BJ (cell line): Measurements from ENCODE around the gene ANXA1. TPM values are rescaled to one million over a fixed set of nuclear protein-coding genes. Genes with fewer than 3 reads are reported as not detected.
"Not testable (repeated sequence)": the region's sequence is repeated elsewhere in the genome, so short reads cannot be mapped to it uniquely, and the experiment has no call there.

Source experiments
- CTCF ChIA-PET: fragments of 350-600 bp; formaldehyde crosslinking; extraction: SDS; loops from one replicate; lab custom pipeline; 2021; ENCODE audit warnings: antibody characterized with exemption, inconsistent platforms; lab: Yijun Ruan, JAX
- POLR2A ChIA-PET: fragments of 300-600 bp; sonication (Branson Sonifier 250); formaldehyde crosslinking; extraction: SDS; loops from one replicate; lab custom pipeline; 2021; ENCODE audit warnings: antibody characterized with exemption; lab: Charles Lee
- DNase-seq: peaks from one replicate; pipeline ENCODE4 v3.0.0-alpha.2; 2011; ENCODE audit warnings: low read depth
- H3K27me3 ChIP-seq: 2 replicates; pipeline ENCODE4 v1.6.0; 2011; ENCODE audit warnings: low read length; ENCODE audit not compliant: control insufficient read depth, insufficient read depth
- H3K36me3 ChIP-seq: 2 replicates; pipeline ENCODE4 v1.5.1; 2011; ENCODE audit warnings: low read length; ENCODE audit not compliant: control insufficient read depth, insufficient read depth
- H3K4me3 ChIP-seq: 2 replicates; pipeline ENCODE4 v1.5.1; 2011; ENCODE audit warnings: low read depth, mild to moderate bottlenecking, control low read depth, low read length
- polyA minus RNA-seq: library from RNA; depleted of rRNA, polyadenylated mRNA; stranded (reverse); fragments of >200 nt; gene quantifications from 2 replicates; pipeline ENCODE4 v1.2.3, GENCODE V29; 2011; rRNA and poly(A)+ RNA removed
- polyA plus RNA-seq: library from polyadenylated mRNA; depleted of rRNA; stranded (reverse); fragments of >200 nt; gene quantifications from 2 replicates; pipeline ENCODE4 v1.2.3, GENCODE V29; 2011; rRNA removed
- TF ChIP-seq, protein P1 (sequence below): IDR thresholded peaks from 2 replicates; pipeline ENCODE4 v1.5.1; 2011; ENCODE audit warnings: low read depth, mild to moderate bottlenecking, control low read depth, inconsistent platforms, low read length, moderate library complexity; ENCODE audit not compliant: insufficient read depth

Gene ANXA1, protein sequence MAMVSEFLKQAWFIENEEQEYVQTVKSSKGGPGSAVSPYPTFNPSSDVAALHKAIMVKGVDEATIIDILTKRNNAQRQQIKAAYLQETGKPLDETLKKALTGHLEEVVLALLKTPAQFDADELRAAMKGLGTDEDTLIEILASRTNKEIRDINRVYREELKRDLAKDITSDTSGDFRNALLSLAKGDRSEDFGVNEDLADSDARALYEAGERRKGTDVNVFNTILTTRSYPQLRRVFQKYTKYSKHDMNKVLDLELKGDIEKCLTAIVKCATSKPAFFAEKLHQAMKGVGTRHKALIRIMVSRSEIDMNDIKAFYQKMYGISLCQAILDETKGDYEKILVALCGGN
- polyA plus RNA-seq: 581 and 1,031 TPM in 2 replicates
- polyA minus RNA-seq: 193 and 221 TPM in 2 replicates

DNA sequence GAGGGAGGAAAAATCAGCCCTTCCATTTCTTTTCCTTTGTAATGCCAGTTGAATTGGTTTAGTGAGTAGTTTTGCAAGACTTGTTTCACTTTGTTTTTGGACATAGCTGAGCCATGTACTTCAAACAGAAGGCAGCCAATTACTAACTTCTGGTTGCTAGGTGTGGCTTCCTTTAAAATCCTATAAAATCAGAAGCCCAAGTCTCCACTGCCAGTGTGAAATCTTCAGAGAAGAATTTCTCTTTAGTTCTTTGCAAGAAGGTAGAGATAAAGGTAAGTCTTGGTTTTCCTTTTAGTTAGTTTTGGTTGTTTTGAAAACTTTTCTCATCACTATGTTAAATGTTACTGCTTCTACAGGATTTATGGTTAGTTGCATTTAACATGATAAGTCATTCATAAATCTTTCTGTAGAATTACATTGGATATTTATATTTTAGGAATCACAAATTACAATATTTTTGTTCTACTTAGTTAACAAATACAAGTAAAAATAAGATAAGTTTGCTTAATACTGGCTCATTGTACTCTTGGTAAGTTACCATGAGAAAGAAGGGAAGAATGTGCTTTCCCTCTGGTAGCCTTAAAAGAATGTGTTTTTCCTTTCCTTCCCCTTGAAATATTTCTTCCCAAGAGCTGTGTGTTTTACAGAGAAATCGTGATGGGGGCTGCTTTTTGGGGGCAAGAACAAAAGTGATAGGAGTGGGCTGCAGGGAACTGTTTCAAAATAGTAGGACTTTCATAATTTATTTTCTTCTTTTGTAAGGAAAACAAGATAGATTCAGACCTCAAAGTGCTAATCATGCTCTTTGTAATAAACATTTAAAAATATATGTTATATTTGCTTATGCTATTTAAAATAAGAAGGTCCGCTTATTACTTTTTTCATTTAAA, at the start of gene ANXA1:
Gene ANXA1 (plus strand): TSS at position 213 of the 890 bp plus-strand sequence. CDS start 6,671 bp downstream, outside the sequence.
- DNase-seq: peak; percentile 78
- CTCF ChIA-PET: interaction anchor here (1.5 to 2.2 kb wide), 2 partner anchors 24 to 44 kb away, joined by 4 to 13 read pairs; no protein-coding TSS in a partner anchor
- Histone ChIP-seq H3K27me3 (no peaks in the 10 kb centered on the region), H3K4me3 (peak within 1 kb of the TSS; percentile 52), H3K36me3 (no peaks in the 10 kb centered on the region)
- POLR2A ChIA-PET: interaction anchor here (0.6 to 0.7 kb wide), 2 partner anchors 34 to 730 kb away, joined by 3 read pairs; no protein-coding TSS in a partner anchor
- TF ChIP-seq, protein P1, sequence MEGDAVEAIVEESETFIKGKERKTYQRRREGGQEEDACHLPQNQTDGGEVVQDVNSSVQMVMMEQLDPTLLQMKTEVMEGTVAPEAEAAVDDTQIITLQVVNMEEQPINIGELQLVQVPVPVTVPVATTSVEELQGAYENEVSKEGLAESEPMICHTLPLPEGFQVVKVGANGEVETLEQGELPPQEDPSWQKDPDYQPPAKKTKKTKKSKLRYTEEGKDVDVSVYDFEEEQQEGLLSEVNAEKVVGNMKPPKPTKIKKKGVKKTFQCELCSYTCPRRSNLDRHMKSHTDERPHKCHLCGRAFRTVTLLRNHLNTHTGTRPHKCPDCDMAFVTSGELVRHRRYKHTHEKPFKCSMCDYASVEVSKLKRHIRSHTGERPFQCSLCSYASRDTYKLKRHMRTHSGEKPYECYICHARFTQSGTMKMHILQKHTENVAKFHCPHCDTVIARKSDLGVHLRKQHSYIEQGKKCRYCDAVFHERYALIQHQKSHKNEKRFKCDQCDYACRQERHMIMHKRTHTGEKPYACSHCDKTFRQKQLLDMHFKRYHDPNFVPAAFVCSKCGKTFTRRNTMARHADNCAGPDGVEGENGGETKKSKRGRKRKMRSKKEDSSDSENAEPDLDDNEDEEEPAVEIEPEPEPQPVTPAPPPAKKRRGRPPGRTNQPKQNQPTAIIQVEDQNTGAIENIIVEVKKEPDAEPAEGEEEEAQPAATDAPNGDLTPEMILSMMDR: no peak

DNA sequence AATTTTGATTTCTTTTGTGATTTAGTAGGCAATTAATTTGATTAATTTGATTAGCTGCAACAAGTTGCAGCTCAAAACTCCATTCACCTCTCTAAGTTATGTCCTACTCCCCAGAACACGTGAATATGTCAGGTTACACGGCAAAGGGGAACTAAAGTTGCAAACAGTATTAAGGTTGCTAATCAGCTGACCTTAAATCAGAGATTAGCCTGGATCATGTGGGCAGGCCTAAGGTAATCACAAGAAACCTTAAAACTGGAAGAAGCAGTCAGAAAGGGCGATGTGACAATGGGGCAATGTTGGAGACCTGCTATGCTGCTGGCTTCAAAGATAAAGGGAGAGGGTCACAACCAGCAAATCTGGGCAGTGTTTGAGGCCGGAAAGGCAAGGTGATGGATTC, 47.3 kb upstream of the ANXA1 start:
- H3K36me3 ChIP-seq: no peaks in the 10 kb centered on the region
- ChIA-PET POLR2A (no interaction called here), CTCF (interaction anchor here (0.8 kb wide), 1 partner anchor 10 kb away, joined by 3 read pairs; no protein-coding TSS in a partner anchor)
- H3K27me3 ChIP-seq: no peaks in the 10 kb centered on the region
- no peak overlapping the region for H3K4me3 ChIP-seq
- DNase-seq: no peak
- TF ChIP-seq, protein P1: no peak

DNA sequence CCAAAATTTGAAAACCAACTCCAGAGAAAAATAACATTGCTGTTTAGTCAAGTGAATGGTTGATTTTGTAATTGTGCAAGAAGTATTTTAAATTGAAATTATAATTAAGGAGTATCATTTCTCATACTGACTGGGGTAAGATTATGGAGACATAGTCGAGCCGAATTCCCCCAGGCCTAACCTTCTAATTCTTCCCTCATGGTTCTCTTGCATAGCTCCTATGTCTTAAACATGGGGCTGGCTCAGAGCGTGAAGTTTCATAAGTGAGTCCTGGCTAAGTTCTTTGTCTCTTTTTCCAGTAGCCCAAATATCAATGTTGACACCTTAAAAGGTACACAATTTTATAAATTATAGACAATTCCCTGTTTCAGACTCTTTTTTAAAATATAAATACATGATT, 46.7 kb upstream of the ANXA1 start:
- H3K27me3 ChIP-seq: no peaks in the 10 kb centered on the region
- TF ChIP-seq, protein P1: no peak
- no peak for DNase-seq
- ChIA-PET CTCF (no interaction called here), POLR2A (no interaction called here)
- no peaks in the 10 kb centered on the region for H3K36me3 ChIP-seq
- H3K4me3 ChIP-seq: no peak overlapping the region

DNA sequence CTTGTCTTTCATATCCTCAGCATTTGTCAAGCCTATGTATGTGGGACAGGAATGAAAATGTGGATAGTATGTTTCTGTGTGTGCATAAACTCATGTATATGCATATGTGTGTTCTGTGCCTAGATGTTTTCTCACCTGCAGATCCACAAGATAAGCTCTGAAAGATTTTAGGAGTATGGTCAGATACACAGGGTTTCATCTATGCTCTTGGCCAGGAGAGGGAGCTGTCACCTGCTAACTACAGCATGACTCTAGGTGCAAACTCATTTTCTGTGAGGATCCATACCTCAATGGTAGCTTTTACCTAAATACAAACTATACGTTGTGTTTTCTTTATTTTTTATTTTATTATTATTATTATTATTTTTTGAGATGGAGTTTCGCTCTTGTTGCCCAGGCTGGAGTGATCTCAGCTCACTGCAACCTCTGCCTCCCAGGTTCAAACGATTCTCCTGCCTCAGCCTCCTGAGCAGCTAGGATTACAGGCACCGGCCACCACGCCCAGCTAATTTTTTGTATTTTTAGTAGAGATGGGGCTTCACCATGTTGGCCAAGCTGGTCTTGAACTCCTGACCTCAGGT, 44.1 kb upstream of the ANXA1 start:
- H3K27me3 ChIP-seq, POLR2A ChIA-PET, DNase-seq, H3K36me3 ChIP-seq, H3K4me3 ChIP-seq: not testable (repeated sequence)
- CTCF ChIA-PET: interaction anchor here (0.6 to 2.6 kb wide), 30 partner anchors 9 to 578 kb away, joined by 3 to 63 read pairs (median 4); partner anchors contain the start of gene ANXA1
- TF ChIP-seq, protein P1: peak; percentile 82
